ENCODE measurements around the gene ADAM10. TPM values are rescaled to one million over a fixed set of nuclear protein-coding genes. Genes with fewer than 3 reads are reported as not detected.
"Not testable (repeated sequence)": the region's sequence is repeated elsewhere in the genome, so short reads cannot be mapped to it uniquely, and the experiment has no call there.

ADAM10 gene
- total RNA-seq, 1 experiment from 2014 or later = 239 TPM

DNA sequence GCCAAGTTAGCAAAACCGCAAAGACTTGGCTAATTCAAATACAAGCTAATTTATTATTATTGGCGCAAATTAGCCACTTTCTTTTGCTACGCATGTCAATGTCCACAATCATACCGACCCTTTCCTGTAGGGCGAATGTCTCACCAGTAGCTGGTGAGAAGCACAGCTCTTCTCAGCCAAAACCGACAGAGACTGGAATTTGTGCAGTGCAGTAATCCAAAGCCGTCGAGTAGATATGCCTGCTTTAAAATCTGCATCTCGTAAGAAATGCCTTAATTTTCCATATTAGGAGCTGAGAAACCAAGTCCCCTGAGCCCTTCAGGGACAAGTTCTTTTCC lies 21.0 kb upstream of the ADAM10 start:
- Histone ChIP-seq H2AFZ (peak overlapping the region; percentile 75), H3K4me2 (peak overlapping the region; percentile 90), H3K27ac (peak overlapping the region; percentile 87), H3F3A (ENCODE audit: insufficient read depth, low read depth) (peaks cover 10% of the 10 kb centered on the region), H3K4me1 (replicated peaks; ENCODE audit: insufficient read depth) (peaks cover 36% of the 10 kb centered on the region), H4K20me1 (ENCODE audit: insufficient read depth) (no peaks in the 10 kb centered on the region), H3K4me3 (peak overlapping the region; percentile 66), H3K9me3 (ENCODE audit: insufficient read depth, low read depth) (no peaks in the 10 kb centered on the region), H3K36me3 (ENCODE audit: low read depth) (no peaks in the 10 kb centered on the region), H3K79me2 (ENCODE audit: low read depth) (peaks cover 42% of the 10 kb centered on the region), H3K9me2 (ENCODE audit: insufficient read depth) (no peaks in the 10 kb centered on the region), H3K27me3 (ENCODE audit: insufficient read depth, low read depth) (no peaks in the 10 kb centered on the region)
- CTCF ChIA-PET = interaction anchor here (0.6 to 1.1 kb wide), 4 partner anchors 15 to 1986 kb away, joined by 3 to 15 read pairs (median 4); no protein-coding TSS in a partner anchor
- POLR2A ChIA-PET (ENCODE audit: unreplicated experiment) = interaction anchor here (0.5 to 1.8 kb wide), 18 partner anchors 10 to 922 kb away, joined by 3 to 33 read pairs (median 5); partner anchors contain the start of gene ADAM10
- peak in 1 of 2 experiments; percentile 67 for DNase-seq
- intact Hi-C loops (cut with micrococcal nuclease; ENCODE audit: unreplicated experiment) = loop anchor here (1.0 to 10.0 kb wide), 6 partner anchors 20 to 543 kb away; no protein-coding TSS in a partner anchor
- TSS peak; percentile 79 for BruUV-seq (replicated peaks)
- TF ChIP-seq, protein P1, sequence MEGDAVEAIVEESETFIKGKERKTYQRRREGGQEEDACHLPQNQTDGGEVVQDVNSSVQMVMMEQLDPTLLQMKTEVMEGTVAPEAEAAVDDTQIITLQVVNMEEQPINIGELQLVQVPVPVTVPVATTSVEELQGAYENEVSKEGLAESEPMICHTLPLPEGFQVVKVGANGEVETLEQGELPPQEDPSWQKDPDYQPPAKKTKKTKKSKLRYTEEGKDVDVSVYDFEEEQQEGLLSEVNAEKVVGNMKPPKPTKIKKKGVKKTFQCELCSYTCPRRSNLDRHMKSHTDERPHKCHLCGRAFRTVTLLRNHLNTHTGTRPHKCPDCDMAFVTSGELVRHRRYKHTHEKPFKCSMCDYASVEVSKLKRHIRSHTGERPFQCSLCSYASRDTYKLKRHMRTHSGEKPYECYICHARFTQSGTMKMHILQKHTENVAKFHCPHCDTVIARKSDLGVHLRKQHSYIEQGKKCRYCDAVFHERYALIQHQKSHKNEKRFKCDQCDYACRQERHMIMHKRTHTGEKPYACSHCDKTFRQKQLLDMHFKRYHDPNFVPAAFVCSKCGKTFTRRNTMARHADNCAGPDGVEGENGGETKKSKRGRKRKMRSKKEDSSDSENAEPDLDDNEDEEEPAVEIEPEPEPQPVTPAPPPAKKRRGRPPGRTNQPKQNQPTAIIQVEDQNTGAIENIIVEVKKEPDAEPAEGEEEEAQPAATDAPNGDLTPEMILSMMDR (conservative IDR thresholded peaks at IDR 0.05) = no peak
- TF ChIP-seq EZH2 (IDR thresholded peaks at IDR 0.05; ENCODE audit: low read depth) = no peak

DNA sequence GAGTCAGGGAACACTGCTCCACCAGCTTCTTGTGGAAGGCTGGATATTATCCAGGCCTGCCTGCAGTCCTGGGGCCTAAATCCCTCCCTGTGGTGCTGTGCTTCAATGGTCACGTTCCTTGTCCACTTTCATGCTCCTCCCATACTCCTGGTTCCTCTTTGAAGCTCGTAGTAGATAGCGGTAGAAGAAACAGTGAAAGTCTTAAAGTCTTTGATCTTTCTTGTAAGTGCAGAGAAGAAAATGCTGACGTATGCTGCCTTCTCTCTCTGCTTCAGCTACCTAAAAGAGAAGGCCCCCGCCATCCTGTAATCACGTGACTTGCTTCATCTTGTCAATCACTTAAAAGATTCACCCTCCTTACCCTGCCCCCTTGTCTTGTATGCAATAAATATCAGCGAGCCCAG lies 19.1 kb upstream of the ADAM10 start:
- H3K4me2 ChIP-seq; H3K9me2 ChIP-seq (ENCODE audit: insufficient read depth); H3K27ac ChIP-seq; H4K20me1 ChIP-seq (ENCODE audit: insufficient read depth); H3K4me3 ChIP-seq; H3K36me3 ChIP-seq (ENCODE audit: low read depth); H3K9me3 ChIP-seq (ENCODE audit: insufficient read depth, low read depth); H2AFZ ChIP-seq; BruUV-seq (replicated peaks); intact Hi-C loops (cut with micrococcal nuclease; ENCODE audit: unreplicated experiment); DNase-seq; H3K27me3 ChIP-seq (ENCODE audit: insufficient read depth, low read depth); POLR2A ChIA-PET (ENCODE audit: unreplicated experiment): not testable (repeated sequence)
- Histone ChIP-seq H3K79me2 (ENCODE audit: low read depth) (peaks cover 23% of the 10 kb centered on the region), H3K4me1 (replicated peaks; ENCODE audit: insufficient read depth) (peaks cover 19% of the 10 kb centered on the region), H3F3A (ENCODE audit: insufficient read depth, low read depth) (peaks cover 10% of the 10 kb centered on the region)
- CTCF ChIA-PET = interaction anchor here (0.6 kb wide), 1 partner anchor 44 kb away, joined by 15 read pairs; no protein-coding TSS in a partner anchor

DNA sequence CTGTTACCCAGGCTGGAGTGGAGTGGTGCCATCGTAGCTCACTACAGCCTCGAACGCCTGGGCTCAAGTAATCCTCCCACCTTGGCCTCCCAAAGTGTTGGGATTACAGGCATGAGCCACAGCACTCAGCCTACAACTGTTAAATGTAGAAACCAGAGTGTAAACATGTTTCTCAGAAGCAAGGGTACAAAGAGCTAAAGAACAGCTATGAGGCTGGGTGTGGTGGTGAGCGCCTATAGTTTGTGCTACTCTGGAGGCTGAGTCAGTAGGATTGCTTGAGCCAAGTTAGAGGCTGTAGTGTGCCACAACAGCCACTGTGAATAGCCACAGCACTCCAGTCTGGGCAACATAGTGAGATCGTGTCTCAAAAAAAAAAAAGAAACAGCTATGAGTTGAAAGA lies 16.8 kb upstream of the ADAM10 start:
- no peak for DNase-seq
- no peak overlapping the region for H3K4me2 ChIP-seq
- H3K27ac ChIP-seq = no peak overlapping the region
- intact Hi-C loops (cut with micrococcal nuclease; ENCODE audit: unreplicated experiment) = no loop called here
- ChIA-PET CTCF (no interaction called here), POLR2A (ENCODE audit: unreplicated experiment) (interaction anchor here (0.5 kb wide), 1 partner anchor 30 kb away, joined by 3 read pairs; no protein-coding TSS in a partner anchor)
- peaks cover 8% of the 10 kb centered on the region; the same call in 1 of the 2 replicates for H3K4me1 ChIP-seq (replicated peaks; ENCODE audit: insufficient read depth)
- H2AFZ ChIP-seq = no peak overlapping the region
- no peak overlapping the region for H3K4me3 ChIP-seq
- no peaks in the 10 kb centered on the region for H3K9me2 ChIP-seq (ENCODE audit: insufficient read depth)
- no peaks in the 10 kb centered on the region for H3K36me3 ChIP-seq (ENCODE audit: low read depth)
- no peaks in the 10 kb centered on the region for H4K20me1 ChIP-seq (ENCODE audit: insufficient read depth)
- no peaks in the 10 kb centered on the region for H3K27me3 ChIP-seq (ENCODE audit: insufficient read depth, low read depth)
- H3K9me3 ChIP-seq (ENCODE audit: insufficient read depth, low read depth) = 0 out of 2 replicates have a peak, but pooled peaks cover 6% of the 10 kb centered on the region
- peaks cover 10% of the 10 kb centered on the region for H3F3A ChIP-seq (ENCODE audit: insufficient read depth, low read depth)
- TF ChIP-seq, protein P1 (conservative IDR thresholded peaks at IDR 0.05) = no peak
- TF ChIP-seq EZH2 (IDR thresholded peaks at IDR 0.05; ENCODE audit: low read depth) = no peak
- H3K79me2 ChIP-seq (ENCODE audit: low read depth) = peaks cover under 1% of the 10 kb centered on the region; the same call in 1 of the 2 replicates
- BruUV-seq (replicated peaks) = no TSS peak

DNA sequence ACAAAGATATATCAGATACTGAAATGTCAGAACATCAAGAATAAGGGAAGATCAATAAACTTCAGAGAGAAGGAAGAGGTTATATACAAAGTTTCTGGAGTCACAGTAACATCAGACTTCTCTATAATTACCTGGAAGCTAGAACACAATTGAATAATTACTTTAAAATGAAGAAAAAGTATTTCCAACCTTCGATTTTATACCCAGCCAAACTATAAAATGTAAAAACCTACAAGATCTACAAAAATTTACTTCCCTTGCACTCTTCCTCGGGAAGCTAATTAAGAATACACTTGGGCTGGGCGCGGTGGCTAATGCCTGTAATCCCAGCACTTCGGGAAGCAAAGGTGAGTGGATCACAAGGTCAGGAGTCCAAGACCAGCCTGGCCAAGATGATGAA lies 15.0 kb upstream of the ADAM10 start:
- BruUV-seq (replicated peaks) = no TSS peak
- Histone ChIP-seq H3K27ac (no peak overlapping the region), H3K79me2 (ENCODE audit: low read depth) (no peaks in the 10 kb centered on the region), H3K9me3 (ENCODE audit: insufficient read depth, low read depth) (0 out of 2 replicates have a peak, but pooled peaks cover 6% of the 10 kb centered on the region), H3K4me3 (no peak overlapping the region), H4K20me1 (ENCODE audit: insufficient read depth) (no peaks in the 10 kb centered on the region), H3K36me3 (ENCODE audit: low read depth) (no peaks in the 10 kb centered on the region), H3K27me3 (ENCODE audit: insufficient read depth, low read depth) (no peaks in the 10 kb centered on the region), H3K4me2 (no peak overlapping the region), H2AFZ (no peak overlapping the region), H3F3A (ENCODE audit: insufficient read depth, low read depth) (no peaks in the 10 kb centered on the region), H3K4me1 (replicated peaks; ENCODE audit: insufficient read depth) (no peaks in the 10 kb centered on the region), H3K9me2 (ENCODE audit: insufficient read depth) (no peaks in the 10 kb centered on the region)
- TF ChIP-seq, protein P1 (conservative IDR thresholded peaks at IDR 0.05) = no peak
- no peak for TF ChIP-seq EZH2 (IDR thresholded peaks at IDR 0.05; ENCODE audit: low read depth)
- ChIA-PET POLR2A (ENCODE audit: unreplicated experiment) (no interaction called here), CTCF (no interaction called here)
- intact Hi-C loops (cut with micrococcal nuclease; ENCODE audit: unreplicated experiment) = no loop called here
- no peak for DNase-seq

Data from PC-9 (cell line).